ENCODE measurements around the gene MDGA2.

GRCh38 chr14:47103771-47104170 lies 571.6 kb downstream of the MDGA2 start:
- no peak for TF ChIP-seq CEBPB (IDR thresholded peaks at IDR 0.05)
- TF ChIP-seq YY1 (IDR thresholded peaks at IDR 0.05; ENCODE audit: low read depth): no peak
- no peak for TF ChIP-seq CREB1 (IDR thresholded peaks at IDR 0.05; ENCODE audit: low read depth)
- no peak for TF ChIP-seq RAD21 (IDR thresholded peaks at IDR 0.05; ENCODE audit: low read depth)
- no peak for TF ChIP-seq TAF1 (IDR thresholded peaks at IDR 0.05; ENCODE audit: low read depth)
- no peak for TF ChIP-seq FOXM1 (IDR thresholded peaks at IDR 0.05; ENCODE audit: borderline replicate concordance, low read depth)
- TF ChIP-seq USF1 (IDR thresholded peaks at IDR 0.05): no peak
